Trophoblast cell (in vitro differentiated cells and primary cell): ENCODE data around the gene TSHZ2.

Experiments used
- DNase-seq, 2 donors: peaks; one replicate each; pipeline ENCODE4 v3.0.0-alpha.2; 2016
- H2AFZ ChIP-seq: 2 replicates; pipeline ENCODE4 v1.6.1; 2013; ENCODE audit warnings: low read length, moderate library complexity, mild to moderate bottlenecking; ENCODE audit not compliant: insufficient read depth, poor library complexity
- H2AK5ac ChIP-seq: 2 replicates; pipeline ENCODE4 v1.6.1; 2013; ENCODE audit warnings: mild to moderate bottlenecking, low read length
- H2BK120ac ChIP-seq: 2 replicates; pipeline ENCODE4 v1.6.1; 2013; ENCODE audit warnings: low read length, mild to moderate bottlenecking, moderate library complexity; ENCODE audit not compliant: insufficient read depth, poor library complexity
- H2BK12ac ChIP-seq: 2 replicates; pipeline ENCODE4 v1.6.1; 2013; ENCODE audit warnings: mild to moderate bottlenecking, low read length, moderate library complexity
- H2BK5ac ChIP-seq: 2 replicates; pipeline ENCODE4 v1.6.1; 2013; ENCODE audit warnings: low read length, low read depth, moderate library complexity, mild to moderate bottlenecking; ENCODE audit not compliant: poor library complexity
- H3K14ac ChIP-seq: 2 replicates; pipeline ENCODE4 v1.6.1; 2013; ENCODE audit warnings: mild to moderate bottlenecking, low read length
- H3K18ac ChIP-seq: 2 replicates; pipeline ENCODE4 v1.6.1; 2013; ENCODE audit warnings: mild to moderate bottlenecking, low read length
- H3K23ac ChIP-seq: 2 replicates; pipeline ENCODE4 v1.6.1; 2013; ENCODE audit warnings: low read length
- H3K27ac ChIP-seq: 2 replicates; pipeline ENCODE4 v1.5.1; 2013; ENCODE audit warnings: low read depth, mild to moderate bottlenecking, inconsistent platforms, low read length, moderate library complexity
- H3K27me3 ChIP-seq: 2 replicates; pipeline ENCODE4 v1.6.1; 2013; ENCODE audit warnings: inconsistent platforms, mild to moderate bottlenecking, low read length, moderate library complexity; ENCODE audit not compliant: insufficient read depth
- H3K36me3 ChIP-seq, 2 experiments: 1 replicate in 1 of 2; 2 replicates in 1 of 2; pipeline ENCODE4 v1.6.1; 2013; ENCODE audit warnings: low read length in 2 of 2, mild to moderate bottlenecking in 2 of 2, moderate library complexity in 1 of 2; ENCODE audit not compliant: insufficient read depth in 2 of 2, control insufficient read depth in 1 of 2
- H3K4ac ChIP-seq: 2 replicates; pipeline ENCODE4 v1.6.1; 2013; ENCODE audit warnings: low read depth, mild to moderate bottlenecking, low read length, moderate library complexity
- H3K4me1 ChIP-seq, 2 experiments: 1 replicate in 1 of 2; 2 replicates in 1 of 2; pipeline ENCODE4 v1.6.1; 2013; ENCODE audit warnings: low read length in 2 of 2, mild to moderate bottlenecking in 2 of 2, moderate library complexity in 1 of 2; ENCODE audit not compliant: insufficient read depth in 2 of 2, control insufficient read depth in 1 of 2
- H3K4me2 ChIP-seq: 2 replicates; pipeline ENCODE4 v1.6.1; 2013; ENCODE audit warnings: inconsistent platforms, mild to moderate bottlenecking, low read length, moderate library complexity
- H3K4me3 ChIP-seq: 2 replicates; pipeline ENCODE4 v1.5.1; 2013; ENCODE audit warnings: mild to moderate bottlenecking, low read depth, low read length, inconsistent platforms
- H3K79me1 ChIP-seq: one replicate; pipeline ENCODE4 v1.6.1; 2013; ENCODE audit warnings: low read length
- H3K79me2 ChIP-seq: 2 replicates; pipeline ENCODE4 v1.6.1; 2013; ENCODE audit warnings: low read length, mild to moderate bottlenecking; ENCODE audit not compliant: control insufficient read depth, insufficient read depth, poor library complexity
- H3K9ac ChIP-seq: 2 replicates; pipeline ENCODE4 v1.6.1; 2013; ENCODE audit warnings: mild to moderate bottlenecking, low read length
- H3K9me3 ChIP-seq: 2 replicates; pipeline ENCODE4 v1.6.1; 2013; ENCODE audit warnings: low read depth, mild to moderate bottlenecking, control low read depth, inconsistent platforms, low read length; ENCODE audit not compliant: insufficient read depth
- H4K12ac ChIP-seq: 2 replicates; pipeline ENCODE4 v1.6.1; 2013; ENCODE audit warnings: low read depth, mild to moderate bottlenecking, low read length, moderate library complexity
- H4K8ac ChIP-seq: 2 replicates; pipeline ENCODE4 v1.6.1; 2013; ENCODE audit warnings: low read depth, mild to moderate bottlenecking, low read length, moderate library complexity
- H4K91ac ChIP-seq: one replicate; pipeline ENCODE4 v1.6.1; 2013; ENCODE audit warnings: low read depth, mild to moderate bottlenecking, low read length, moderate library complexity
- WGBS: extraction: QIAGEN DNeasy Blood & Tissue Kit; methylation state at CpG from one replicate; pipeline ENCODE4 v1.1.7; 2013; ENCODE audit warnings: missing lambda C conversion rate; ENCODE audit not compliant: insufficient read length, insufficient coverage; ENCODE audit errors: extremely low coverage; 5-methylcytosine and 5-hydroxymethylcytosine counted together

TSHZ2 gene

GRCh38 chr20:52996658-52997057, 24.5 kb downstream of the TSHZ2 start:
- no peak overlapping the region for H2AK5ac ChIP-seq
- WGBS, result no CpG with 5 or more reads among the region's 6 CpGs
- no peak overlapping the region for H3K4me2 ChIP-seq
- H3K9ac ChIP-seq, result no peak overlapping the region
- no peak overlapping the region for H3K4ac ChIP-seq
- no peak overlapping the region for H2BK12ac ChIP-seq
- H3K4me1 ChIP-seq, result no peaks in the 10 kb centered on the region
- no peak overlapping the region for H2BK120ac ChIP-seq
- H3K18ac ChIP-seq, result no peak overlapping the region
- no peak overlapping the region for H4K8ac ChIP-seq
- no peak overlapping the region for H3K4me3 ChIP-seq
- H3K27me3 ChIP-seq, result no peaks in the 10 kb centered on the region
- H4K91ac ChIP-seq, result no peak overlapping the region
- no peaks in the 10 kb centered on the region for H3K79me1 ChIP-seq
- no peak overlapping the region for H2AFZ ChIP-seq
- no peak for DNase-seq
- no peak overlapping the region for H2BK5ac ChIP-seq
- no peak overlapping the region for H3K23ac ChIP-seq
- H3K36me3 ChIP-seq, result no peaks in the 10 kb centered on the region
- no peaks in the 10 kb centered on the region for H3K79me2 ChIP-seq
- H4K12ac ChIP-seq, result no peak overlapping the region
- H3K14ac ChIP-seq, result no peak overlapping the region
- no peaks in the 10 kb centered on the region for H3K9me3 ChIP-seq
- H3K27ac ChIP-seq, result no peak overlapping the region

GRCh38 chr20:52998268-52998667, 26.1 kb downstream of the TSHZ2 start:
- no peak overlapping the region for H4K91ac ChIP-seq
- DNase-seq, result no peak
- H2BK120ac ChIP-seq, result no peak overlapping the region
- no peak overlapping the region for H2AK5ac ChIP-seq
- H4K12ac ChIP-seq, result no peak overlapping the region
- no peak overlapping the region for H2BK12ac ChIP-seq
- H3K27me3 ChIP-seq, result no peaks in the 10 kb centered on the region
- no peak overlapping the region for H3K27ac ChIP-seq
- H2AFZ ChIP-seq, result no peak overlapping the region
- WGBS, result no CpG with 5 or more reads among the region's 6 CpGs
- no peak overlapping the region for H3K23ac ChIP-seq
- no peak overlapping the region for H3K4me2 ChIP-seq
- H3K79me1 ChIP-seq, result no peaks in the 10 kb centered on the region
- H3K9ac ChIP-seq, result no peak overlapping the region
- no peaks in the 10 kb centered on the region for H3K9me3 ChIP-seq
- no peaks in the 10 kb centered on the region for H3K79me2 ChIP-seq
- no peak overlapping the region for H3K14ac ChIP-seq
- no peak overlapping the region for H2BK5ac ChIP-seq
- no peak overlapping the region for H3K4ac ChIP-seq
- no peak overlapping the region for H4K8ac ChIP-seq
- no peaks in the 10 kb centered on the region for H3K36me3 ChIP-seq
- no peak overlapping the region for H3K18ac ChIP-seq
- no peak overlapping the region for H3K4me3 ChIP-seq
- H3K4me1 ChIP-seq, result no peaks in the 10 kb centered on the region

GRCh38 chr20:52999040-52999439, 26.9 kb downstream of the TSHZ2 start:
- Histone ChIP-seq H3K79me1 (no peaks in the 10 kb centered on the region), H4K12ac (no peak overlapping the region), H2BK120ac (no peak overlapping the region), H3K4me2 (no peak overlapping the region), H3K18ac (no peak overlapping the region), H3K14ac (no peak overlapping the region), H3K4ac (no peak overlapping the region), H3K36me3 (no peaks in the 10 kb centered on the region), H2BK12ac (no peak overlapping the region), H3K4me3 (no peak overlapping the region), H3K23ac (no peak overlapping the region), H3K27ac (no peak overlapping the region), H3K79me2 (no peaks in the 10 kb centered on the region), H2AFZ (no peak overlapping the region), H3K9me3 (no peaks in the 10 kb centered on the region), H2AK5ac (no peak overlapping the region), H4K91ac (no peak overlapping the region), H4K8ac (no peak overlapping the region), H3K4me1 (no peaks in the 10 kb centered on the region), H3K27me3 (no peaks in the 10 kb centered on the region), H3K9ac (no peak overlapping the region), H2BK5ac (no peak overlapping the region)
- no CpG with 5 or more reads among the region's 2 CpGs for WGBS
- DNase-seq, result no peak

GRCh38 chr20:53001498-53002301, 29.5 kb downstream of the TSHZ2 start:
- Histone ChIP-seq H3K36me3 (no peaks in the 10 kb centered on the region), H3K9ac (no peak overlapping the region), H4K8ac (no peak overlapping the region), H3K4me2 (no peak overlapping the region), H3K14ac (no peak overlapping the region), H3K4me3 (no peak overlapping the region), H2BK120ac (no peak overlapping the region), H3K9me3 (no peaks in the 10 kb centered on the region), H3K18ac (no peak overlapping the region), H2AK5ac (no peak overlapping the region), H3K27ac (no peak overlapping the region), H2AFZ (no peak overlapping the region), H4K12ac (no peak overlapping the region), H3K4me1 (no peaks in the 10 kb centered on the region), H2BK12ac (no peak overlapping the region), H3K79me2 (no peaks in the 10 kb centered on the region), H2BK5ac (no peak overlapping the region), H3K23ac (no peak overlapping the region), H4K91ac (no peak overlapping the region), H3K27me3 (no peaks in the 10 kb centered on the region), H3K4ac (no peak overlapping the region), H3K79me1 (no peaks in the 10 kb centered on the region)
- no CpG with 5 or more reads among the region's 9 CpGs for WGBS
- DNase-seq, result no peak
